ENCODE measurements around the gene SH3BGRL2.

SH3BGRL2 gene

GRCh38 chr6:79630883-79631692 lies at the start of gene SH3BGRL2:
SH3BGRL2 (plus strand) TSS chr6:79631329; CDS start chr6:79631462, 133 bp downstream.
- POLR2A ChIA-PET = interaction anchor here (0.6 to 2.2 kb wide), 20 partner anchors 8 to 553 kb away, joined by 3 to 15 read pairs (median 4); partner anchors contain the start of genes BCKDHB, LCA5 and PHIP
- Histone ChIP-seq H3K4me3 (ENCODE audit: low read depth, low read length) (peak within 1 kb of the TSS; percentile 77), H3K4me1 (ENCODE audit: control insufficient read depth, insufficient read depth, low read length) (peaks cover 4% of the 10 kb centered on the region), H3K9me3 (ENCODE audit: control insufficient read depth, insufficient read depth, low read depth, low read length) (no peaks in the 10 kb centered on the region), H3K36me3 (ENCODE audit: control insufficient read depth in 2 of 2, insufficient read depth in 1 of 2, low read length in 2 of 2) (no peaks in the 10 kb centered on the region), H3K27ac (ENCODE audit: extremely low read depth, low read depth, low read length) (peak within 1 kb of the TSS; percentile 65; the same call in 1 of the 2 replicates)
- CTCF ChIA-PET = interaction anchor here (0.6 to 3.0 kb wide), 7 partner anchors 9 to 382 kb away, joined by 3 to 8 read pairs (median 5); no protein-coding TSS in a partner anchor
- peak; percentile 45; the same call in 1 of the 2 replicates for TF ChIP-seq ZNF692 (tag by site-specific recombination; IDR thresholded peaks at IDR 0.05)
- TF ChIP-seq ZXDB (tag by site-specific recombination; IDR thresholded peaks at IDR 0.05) = 0 out of 2 replicates have a peak, but pooled peaks have one; percentile 38
- peak; percentile 81; the same call in 1 of the 2 replicates for TF ChIP-seq ZBTB20 (tag by site-specific recombination; IDR thresholded peaks at IDR 0.05)
- TF ChIP-seq ZNF777 (tag by site-specific recombination; IDR thresholded peaks at IDR 0.05; ENCODE audit: borderline replicate concordance) = peak; percentile 97
- TF ChIP-seq ZFHX2 (tag by site-specific recombination; conservative IDR thresholded peaks at IDR 0.05) = peak; percentile 10; the same call in 1 of the 2 replicates
- peak; percentile 68; the same call in 1 of the 2 replicates for TF ChIP-seq IKZF3 (tag by site-specific recombination; IDR thresholded peaks at IDR 0.05)
- TF ChIP-seq MZF1 (tag by site-specific recombination; IDR thresholded peaks at IDR 0.05; ENCODE audit: borderline replicate concordance) = 0 out of 2 replicates have a peak, but pooled peaks have one; percentile 49
- peak; percentile 38; the same call in 1 of the 2 replicates for TF ChIP-seq ZFP37 (tag by site-specific recombination; IDR thresholded peaks at IDR 0.05)
- no peak for TF ChIP-seq ZNF121 (tag by site-specific recombination; IDR thresholded peaks at IDR 0.05)
- peak; percentile 33; the same call in 1 of the 2 replicates for TF ChIP-seq CTCF (tag by site-specific recombination; IDR thresholded peaks at IDR 0.05)
- TF ChIP-seq ZBTB48 (tag by site-specific recombination; IDR thresholded peaks at IDR 0.05) = 0 out of 2 replicates have a peak, but pooled peaks have one; percentile 17
- TF ChIP-seq ZBTB11 (tag by site-specific recombination; conservative IDR thresholded peaks at IDR 0.05; ENCODE audit: low read depth) = peak; percentile 33; the same call in 1 of the 2 replicates
- peak; percentile 92 for TF ChIP-seq ZNF335 (tag by site-specific recombination; conservative IDR thresholded peaks at IDR 0.05)
- TF ChIP-seq ZNF2 (tag by site-specific recombination; IDR thresholded peaks at IDR 0.05) = peak; percentile 43; the same call in 1 of the 2 replicates
- peak; percentile 98 for TF ChIP-seq ZNF600 (tag by site-specific recombination; IDR thresholded peaks at IDR 0.05)
- TF ChIP-seq ZNF830 (tag by site-specific recombination; IDR thresholded peaks at IDR 0.05; ENCODE audit: low read depth) = no peak
- peak; percentile 76 for TF ChIP-seq SP3 (tag by site-specific recombination; IDR thresholded peaks at IDR 0.05)
- peak; percentile 99 for TF ChIP-seq ZBTB8A (tag by site-specific recombination; IDR thresholded peaks at IDR 0.05)
- no peak for TF ChIP-seq ZNF133 (tag by site-specific recombination; IDR thresholded peaks at IDR 0.05)
- TF ChIP-seq ZNF76 (tag by site-specific recombination; IDR thresholded peaks at IDR 0.05; ENCODE audit: borderline replicate concordance, low read depth) = peak; percentile 93
- no peak for TF ChIP-seq KLF7 (tag by site-specific recombination; IDR thresholded peaks at IDR 0.05; ENCODE audit: borderline replicate concordance)
- 0 out of 2 replicates have a peak, but pooled peaks have one; percentile 21 for TF ChIP-seq KLF17 (tag by site-specific recombination; IDR thresholded peaks at IDR 0.05)
- TF ChIP-seq KLF1 (tag by site-specific recombination; IDR thresholded peaks at IDR 0.05) = no peak
- TF ChIP-seq ZNF202 (tag by site-specific recombination; IDR thresholded peaks at IDR 0.05; ENCODE audit: borderline replicate concordance) = no peak
- peak; percentile 94 for TF ChIP-seq ZBTB17 (tag by site-specific recombination; IDR thresholded peaks at IDR 0.05)
- no peak for TF ChIP-seq ZNF433 (tag by site-specific recombination; IDR thresholded peaks at IDR 0.05; ENCODE audit: low read depth)
- TF ChIP-seq GLIS2 (tag by site-specific recombination; IDR thresholded peaks at IDR 0.05) = peak; percentile 87
- TF ChIP-seq SP7 (tag by site-specific recombination; IDR thresholded peaks at IDR 0.05) = peak; percentile 69; the same call in 1 of the 2 replicates
- peak; percentile 48; the same call in 1 of the 2 replicates for TF ChIP-seq ZNF610 (tag by site-specific recombination; IDR thresholded peaks at IDR 0.05; ENCODE audit: borderline replicate concordance)
